Measurements from ENCODE around the gene DYRK1A. TPM values are rescaled to one million over a fixed set of nuclear protein-coding genes. Genes with fewer than 3 reads are reported as not detected.

DYRK1A gene
- total and polyA plus RNA-seq, 11 donors, result 24.5 to 96.6 (median 69.0) TPM

- TF ChIP-seq POLR2A (IDR thresholded peaks at IDR 0.05) (no peak), CTCF (IDR thresholded peaks at IDR 0.05) (no peak)
- no peak for DNase-seq
- Histone ChIP-seq H3K4me3 (no peak overlapping the region), H3K27ac (no peak overlapping the region), H3K36me3 (peaks cover 0 to 90% (median 74%) of the 10 kb centered on the region in 9 donors), H3K4me1 (peaks cover 0 to 8% (median 0%) of the 10 kb centered on the region in 12 donors), H3K27me3 (no peaks in the 10 kb centered on the region), H3K9me3 (no peaks in the 10 kb centered on the region)
- intact Hi-C loops (cut with DNase I), result loop anchor here in 1 of 10 donors (10.0 kb wide), 1 partner anchor 51 kb away; no protein-coding TSS in a partner anchor
- whole genome bisulfite sequencing, 4 donors, result 86 to 92% (median 90%) methylated on average over 3 of the region's 3 CpGs
- ATAC-seq, result no peak
Measured at GRCh38 chr21:37513383-37513782, 146.8 kb downstream of the DYRK1A start.

DNA sequence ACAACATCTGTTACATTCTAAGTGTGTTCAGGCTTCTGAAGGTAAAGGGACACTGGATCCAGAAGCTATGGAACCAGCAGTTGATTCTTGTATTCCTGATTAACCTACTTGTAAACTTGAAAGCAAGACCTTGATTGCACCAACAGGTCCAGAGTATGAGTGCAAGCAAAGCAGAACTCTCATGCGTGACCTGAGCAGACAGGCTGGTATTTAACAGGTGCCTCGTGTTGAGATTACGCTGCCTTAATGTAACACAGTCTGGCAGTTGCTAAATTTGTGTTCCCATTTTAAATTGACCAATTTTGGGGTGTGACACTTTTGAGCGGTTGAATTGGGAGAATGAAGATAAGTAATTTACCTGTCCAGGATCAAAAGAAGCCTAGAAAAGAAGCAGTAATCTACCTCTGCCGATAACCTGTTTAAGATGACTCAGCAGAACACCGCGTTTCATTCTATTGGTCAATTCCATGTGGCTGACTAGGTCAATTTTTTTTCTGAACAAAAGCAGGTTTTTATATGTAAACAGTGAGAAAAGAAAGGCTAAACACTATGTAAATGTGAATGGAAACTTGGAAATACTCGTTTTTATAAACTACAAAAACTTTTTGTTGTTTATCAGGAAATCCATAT lies 147.6 kb downstream of the DYRK1A start:
- DNase-seq (no peak), ATAC-seq (no peak)
- no peaks in the 10 kb centered on the region for H3K27me3 ChIP-seq
- peak overlapping the region in 1 of 12 donors; percentile 31 for H3K27ac ChIP-seq
- H3K9me3 ChIP-seq, result no peaks in the 10 kb centered on the region
- peaks cover 0 to 8% (median 0%) of the 10 kb centered on the region in 12 donors for H3K4me1 ChIP-seq
- H3K4me3 ChIP-seq, result no peak overlapping the region
- 84 to 87% (median 85%) methylated on average over 8 of the region's 8 CpGs for WGBS, 4 donors
- H3K36me3 ChIP-seq, result peaks cover 0 to 82% (median 66%) of the 10 kb centered on the region in 9 donors
- TF ChIP-seq POLR2A (IDR thresholded peaks at IDR 0.05) (no peak), CTCF (IDR thresholded peaks at IDR 0.05) (no peak)
- intact Hi-C loops (cut with DNase I), result loop anchor here in 1 of 10 donors (10.0 kb wide), 1 partner anchor 51 kb away; no protein-coding TSS in a partner anchor

DNA sequence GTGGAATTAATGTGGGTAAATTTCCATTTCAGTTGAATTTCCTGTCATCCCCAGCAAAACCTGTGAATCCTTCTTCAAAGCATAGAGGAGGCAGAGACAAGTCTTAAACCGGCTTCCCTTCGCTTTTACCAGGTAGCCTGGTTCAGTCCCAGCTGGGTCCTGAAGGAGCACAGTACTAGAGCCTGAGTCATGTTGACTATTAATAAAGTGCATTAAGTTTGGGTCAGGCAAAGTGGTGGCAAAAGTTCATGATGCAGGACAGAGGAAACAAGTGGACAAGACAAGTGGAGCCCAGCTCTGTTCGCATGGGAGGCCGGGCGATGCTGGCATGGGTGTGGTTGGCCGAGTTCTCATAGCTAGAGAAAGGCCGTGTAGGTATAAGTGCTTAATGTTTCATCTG lies 150.4 kb downstream of the DYRK1A start:
- TF ChIP-seq POLR2A (IDR thresholded peaks at IDR 0.05) (no peak), CTCF (IDR thresholded peaks at IDR 0.05) (no peak)
- Histone ChIP-seq H3K27ac (no peak overlapping the region), H3K9me3 (no peaks in the 10 kb centered on the region), H3K4me3 (no peak overlapping the region), H3K4me1 (peaks cover 0 to 17% (median 0%) of the 10 kb centered on the region in 12 donors), H3K36me3 (peaks cover 0 to 54% (median 38%) of the 10 kb centered on the region in 9 donors), H3K27me3 (no peaks in the 10 kb centered on the region)
- peak in 3 of 4 donors; percentile 17 to 34 (median 33) for ATAC-seq
- intact Hi-C loops (cut with DNase I), result loop anchor here in 1 of 10 donors (10.0 kb wide), 1 partner anchor 48 kb away; no protein-coding TSS in a partner anchor
- 95 to 97% (median 95%) methylated on average over 7 of the region's 7 CpGs for WGBS, 4 donors
- no peak for DNase-seq

GRCh38 chr21:37520801-37521200 lies 154.2 kb downstream of the DYRK1A start:
- TF ChIP-seq CTCF (IDR thresholded peaks at IDR 0.05) (no peak), POLR2A (IDR thresholded peaks at IDR 0.05) (no peak)
- 91 to 94% (median 93%) methylated on average over 9 to 11 of the region's 11 CpGs for WGBS, 4 donors
- Histone ChIP-seq H3K27ac (no peak overlapping the region), H3K4me3 (no peak overlapping the region), H3K4me1 (peaks cover 0 to 17% (median 0%) of the 10 kb centered on the region in 12 donors), H3K9me3 (no peaks in the 10 kb centered on the region), H3K36me3 (peaks cover 0 to 17% (median 9%) of the 10 kb centered on the region in 9 donors), H3K27me3 (no peaks in the 10 kb centered on the region)
- intact Hi-C loops (cut with DNase I), result no loop called here
- no peak for DNase-seq
- peak in 1 of 4 donors; percentile 10 for ATAC-seq

Data from heart left ventricle (tissue), 16 donors.